ENCODE data around the gene CHN2. TPM values are rescaled to one million over a fixed set of nuclear protein-coding genes. Genes with fewer than 3 reads are reported as not detected.

The CHN2 gene
- total RNA-seq, 1 donor = 0.81 TPM

GRCh38 chr7:29319719-29320521, 125.3 kb downstream of the CHN2 start:
- H3K4me3 ChIP-seq (ENCODE audit: low read depth, low read length) = no peak overlapping the region
- DNase-seq (ENCODE audit: low read depth) = peak; percentile 11
- TF ChIP-seq CTCF (IDR thresholded peaks at IDR 0.05; ENCODE audit: insufficient read depth, low read length) = no peak

GRCh38 chr7:29320577-29320976, 126.0 kb downstream of the CHN2 start:
- no peak for TF ChIP-seq CTCF (IDR thresholded peaks at IDR 0.05; ENCODE audit: insufficient read depth, low read length)
- no peak for DNase-seq (ENCODE audit: low read depth)
- no peak overlapping the region for H3K4me3 ChIP-seq (ENCODE audit: low read depth, low read length)

- TF ChIP-seq CTCF (IDR thresholded peaks at IDR 0.05; ENCODE audit: insufficient read depth, low read length) = no peak
- DNase-seq (ENCODE audit: low read depth) = no peak
- no peak overlapping the region for H3K4me3 ChIP-seq (ENCODE audit: low read depth, low read length)
These were observed 127.6 kb downstream of the CHN2 start for GRCh38 chr7:29322023-29322712.

GRCh38 chr7:29325476-29325875, 130.9 kb downstream of the CHN2 start:
- no peak overlapping the region for H3K4me3 ChIP-seq (ENCODE audit: low read depth, low read length)
- TF ChIP-seq CTCF (IDR thresholded peaks at IDR 0.05; ENCODE audit: insufficient read depth, low read length) = no peak
- DNase-seq (ENCODE audit: low read depth) = no peak

GRCh38 chr7:29326864-29327263, 132.3 kb downstream of the CHN2 start:
- no peak for DNase-seq (ENCODE audit: low read depth)
- no peak overlapping the region for H3K4me3 ChIP-seq (ENCODE audit: low read depth, low read length)
- TF ChIP-seq CTCF (IDR thresholded peaks at IDR 0.05; ENCODE audit: insufficient read depth, low read length) = no peak

- TF ChIP-seq CTCF (IDR thresholded peaks at IDR 0.05; ENCODE audit: insufficient read depth, low read length) = no peak
- no peak for DNase-seq (ENCODE audit: low read depth)
- no peak overlapping the region for H3K4me3 ChIP-seq (ENCODE audit: low read depth, low read length)
These were observed 132.9 kb downstream of the CHN2 start for GRCh38 chr7:29327455-29327854.
